LNCAP (cell line): Measurements from ENCODE around the gene PCDH1.

Source experiments
- TF ChIP-seq, protein P1 (sequence below): fragments of 450-650 bp; IDR thresholded peaks from 2 replicates; pipeline ENCODE4 v1.5.1; 2017; ENCODE audit warnings: mild to moderate bottlenecking

Gene PCDH1

DNA sequence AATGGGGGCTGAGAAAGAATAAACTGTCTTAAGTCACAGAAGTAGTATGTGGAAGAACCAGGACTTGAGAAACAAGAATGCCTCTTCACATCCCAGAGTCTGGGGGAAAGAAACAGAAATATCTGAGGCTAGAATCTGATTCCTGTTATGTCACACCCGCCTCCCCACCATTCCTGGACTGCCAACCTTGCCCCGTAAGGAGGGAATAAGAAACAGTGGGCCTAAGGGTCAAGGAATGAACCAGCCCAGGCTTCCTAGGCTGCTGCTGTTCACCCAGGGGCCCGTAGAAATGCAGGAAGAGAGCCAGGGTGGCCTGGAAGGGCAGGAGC lies 4.3 kb downstream of the PCDH1 start:
- TF ChIP-seq, protein P1, sequence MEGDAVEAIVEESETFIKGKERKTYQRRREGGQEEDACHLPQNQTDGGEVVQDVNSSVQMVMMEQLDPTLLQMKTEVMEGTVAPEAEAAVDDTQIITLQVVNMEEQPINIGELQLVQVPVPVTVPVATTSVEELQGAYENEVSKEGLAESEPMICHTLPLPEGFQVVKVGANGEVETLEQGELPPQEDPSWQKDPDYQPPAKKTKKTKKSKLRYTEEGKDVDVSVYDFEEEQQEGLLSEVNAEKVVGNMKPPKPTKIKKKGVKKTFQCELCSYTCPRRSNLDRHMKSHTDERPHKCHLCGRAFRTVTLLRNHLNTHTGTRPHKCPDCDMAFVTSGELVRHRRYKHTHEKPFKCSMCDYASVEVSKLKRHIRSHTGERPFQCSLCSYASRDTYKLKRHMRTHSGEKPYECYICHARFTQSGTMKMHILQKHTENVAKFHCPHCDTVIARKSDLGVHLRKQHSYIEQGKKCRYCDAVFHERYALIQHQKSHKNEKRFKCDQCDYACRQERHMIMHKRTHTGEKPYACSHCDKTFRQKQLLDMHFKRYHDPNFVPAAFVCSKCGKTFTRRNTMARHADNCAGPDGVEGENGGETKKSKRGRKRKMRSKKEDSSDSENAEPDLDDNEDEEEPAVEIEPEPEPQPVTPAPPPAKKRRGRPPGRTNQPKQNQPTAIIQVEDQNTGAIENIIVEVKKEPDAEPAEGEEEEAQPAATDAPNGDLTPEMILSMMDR: no peak

DNA sequence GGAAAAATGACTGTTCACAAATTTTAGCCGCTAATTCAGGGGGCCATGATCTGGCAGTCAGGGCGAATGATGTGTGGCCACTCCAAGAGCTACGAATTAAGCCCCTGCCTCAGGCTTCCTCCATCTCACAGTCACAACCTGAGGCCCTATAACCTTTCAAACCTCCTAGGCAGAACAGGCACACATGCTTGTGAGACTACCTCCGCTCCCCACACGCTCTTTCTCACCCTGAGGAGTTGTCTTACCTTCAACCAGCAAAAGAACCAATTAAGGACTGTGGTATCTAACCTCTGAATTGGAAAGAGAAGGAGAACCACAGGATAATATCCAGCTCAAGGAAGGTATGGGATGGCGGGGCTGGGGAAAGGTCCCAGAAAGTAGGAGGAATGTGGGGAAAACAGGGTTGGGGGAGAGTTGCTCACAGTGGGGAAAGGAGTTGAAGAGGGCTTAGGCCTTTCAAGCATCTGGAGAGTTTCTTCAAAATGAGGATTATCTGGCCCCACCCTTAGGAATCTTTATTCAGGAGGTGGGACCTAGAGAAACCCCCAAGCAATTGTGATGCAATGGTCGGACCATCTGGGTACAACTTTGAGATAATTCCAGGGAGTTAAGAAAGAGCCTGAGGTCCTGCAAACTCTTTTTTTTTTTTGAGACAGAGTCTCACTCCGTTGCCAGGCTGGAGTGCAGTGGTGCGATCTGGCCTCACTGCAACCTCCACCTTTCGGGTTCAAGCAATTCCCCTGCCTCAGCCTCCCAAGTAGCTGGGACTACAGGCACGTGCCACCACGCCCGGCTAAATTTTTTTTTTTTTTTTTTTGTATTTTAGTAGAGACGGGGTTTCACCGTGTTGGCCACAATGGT lies 5.5 kb downstream of the PCDH1 start:
- TF ChIP-seq, protein P1: no peak

DNA sequence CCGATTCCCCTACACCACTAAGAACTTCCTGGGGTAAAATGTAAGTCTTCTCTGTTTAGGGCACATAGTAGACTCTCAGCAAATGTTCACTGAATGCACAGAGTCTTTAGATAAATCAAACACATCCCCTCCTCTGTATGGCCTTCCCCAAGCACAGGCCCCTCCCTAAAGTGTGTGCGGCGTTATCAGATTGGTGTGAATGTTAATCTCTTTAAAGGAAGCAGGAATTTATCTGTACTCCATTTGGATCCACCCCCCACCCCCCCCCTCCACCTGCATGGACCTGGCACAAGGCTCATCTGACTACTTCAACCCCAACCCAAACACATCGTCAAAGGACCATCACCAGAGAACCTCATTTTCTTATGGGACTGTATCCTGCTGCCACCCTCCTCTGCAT lies 6.3 kb downstream of the PCDH1 start:
- TF ChIP-seq, protein P1: no peak

DNA sequence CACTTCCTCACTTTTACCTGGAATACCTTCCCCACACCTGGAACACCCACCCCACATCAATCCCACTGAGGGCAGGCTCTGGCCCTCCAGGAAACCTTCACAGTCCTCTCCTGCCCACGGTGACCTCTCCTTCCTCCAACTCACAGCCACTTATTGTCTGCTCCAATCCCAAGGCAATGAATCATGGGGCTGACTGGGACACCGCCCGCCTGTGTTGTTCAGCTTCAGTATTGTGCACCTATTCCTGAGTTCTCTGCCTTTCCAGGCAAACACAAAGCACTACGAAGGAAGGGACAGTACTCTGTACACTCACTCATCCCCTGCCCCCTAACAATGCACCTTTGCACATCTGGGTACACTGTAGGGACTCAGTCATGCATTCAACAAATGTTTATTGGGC lies 7.3 kb downstream of the PCDH1 start:
- TF ChIP-seq, protein P1: no peak

DNA sequence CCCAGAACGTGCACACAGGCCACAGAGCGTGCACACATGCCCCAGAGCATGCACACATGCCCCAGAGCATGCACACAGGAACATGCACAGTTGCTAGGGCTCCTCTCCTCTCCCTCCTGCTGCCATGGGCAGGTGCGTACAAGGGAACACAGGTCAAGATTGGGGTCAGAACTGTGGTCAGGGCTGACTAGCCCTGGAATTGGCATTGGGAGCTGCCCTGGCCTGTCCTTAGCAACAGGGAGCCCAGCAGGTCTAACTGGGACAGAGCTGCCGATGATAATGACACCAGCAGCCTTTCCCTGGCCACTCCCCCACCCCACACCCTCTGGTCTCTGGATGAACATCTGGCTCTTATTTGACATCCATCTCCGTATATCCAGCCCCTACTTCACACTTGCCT lies 8.0 kb downstream of the PCDH1 start:
- TF ChIP-seq, protein P1: no peak

DNA sequence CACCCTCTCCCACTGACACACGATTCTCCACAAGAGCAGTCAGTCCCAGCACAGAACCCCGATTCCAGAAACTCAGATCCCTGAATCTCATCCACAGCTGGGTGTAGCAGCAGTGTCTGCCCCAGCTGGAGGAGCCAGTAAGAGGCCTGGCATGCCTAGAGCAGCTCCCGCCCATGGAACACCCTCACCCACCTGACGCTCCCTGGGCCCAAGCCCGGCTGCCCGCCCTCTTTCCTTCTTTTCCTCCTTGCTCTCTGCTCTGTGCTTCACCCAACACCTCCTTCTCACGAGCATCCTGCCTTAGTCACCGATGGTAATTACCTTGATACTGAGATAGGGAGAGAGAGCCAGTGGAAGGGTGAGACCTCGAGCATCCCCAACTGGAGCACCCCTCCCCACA lies 8.7 kb downstream of the PCDH1 start:
- TF ChIP-seq, protein P1: no peak

DNA sequence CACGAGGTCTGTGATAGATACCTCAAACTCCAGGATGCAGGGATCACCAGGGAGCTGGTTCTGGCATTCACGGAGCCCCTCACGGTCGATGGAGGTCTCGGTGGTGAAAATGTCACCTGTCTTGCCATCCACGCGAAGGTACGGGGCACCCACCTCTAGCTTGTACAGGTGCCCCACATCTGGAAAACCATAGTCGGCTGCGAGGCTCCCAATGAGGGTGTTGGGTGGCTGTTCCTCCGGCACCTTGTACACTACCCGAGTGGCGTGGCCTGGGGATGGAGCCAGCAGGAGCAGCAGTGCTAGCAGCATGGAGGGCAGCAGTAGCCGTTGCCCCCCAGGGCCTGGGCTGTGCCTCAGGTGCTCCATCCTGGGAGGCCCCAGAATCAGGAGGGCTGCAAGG lies 9.2 kb downstream of the PCDH1 start:
- TF ChIP-seq, protein P1: no peak

DNA sequence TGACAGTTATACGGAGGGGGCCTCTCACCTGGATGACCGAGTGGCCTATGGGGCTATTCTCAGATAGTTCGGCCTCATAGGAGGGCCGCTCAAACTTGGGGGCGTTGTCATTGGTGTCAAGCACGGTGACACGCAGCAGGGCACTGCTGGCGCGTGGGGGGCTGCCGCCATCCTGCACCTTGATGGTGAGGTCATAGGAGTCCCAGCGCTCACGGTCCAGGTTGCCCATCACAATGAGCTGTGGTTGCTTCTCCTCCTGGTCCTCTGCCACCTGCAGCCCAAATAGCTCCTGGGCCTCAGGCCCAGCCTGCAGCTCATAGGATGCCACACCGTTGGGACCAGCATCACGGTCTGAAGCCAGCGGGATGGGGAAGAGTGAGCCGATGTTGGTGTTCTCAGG lies 9.7 kb downstream of the PCDH1 start:
- TF ChIP-seq, protein P1: no peak
